HG03520 (cell line): ENCODE results near the gene ITPR1.

Source experiments
- ATAC-seq: cut with Tn5 transposase; IDR thresholded peaks from one replicate; pipeline ENCODE4 v1.9.1; 2021; ENCODE audit warnings: mild to moderate bottlenecking, moderate library complexity; ENCODE audit not compliant: unreplicated experiment

Gene ITPR1

GRCh38 chr3:4708230-4708629, 215.1 kb downstream of the ITPR1 start:
- no peak for ATAC-seq

- ATAC-seq: no peak
Measured at GRCh38 chr3:4709341-4709740, 216.2 kb downstream of the ITPR1 start.

- ATAC-seq: no peak
Measured at GRCh38 chr3:4710191-4710590, 217.0 kb downstream of the ITPR1 start.

- no peak for ATAC-seq
Measured at GRCh38 chr3:4711680-4711992, 218.5 kb downstream of the ITPR1 start.

GRCh38 chr3:4712109-4712508, 219.0 kb downstream of the ITPR1 start:
- ATAC-seq: no peak

GRCh38 chr3:4714045-4714444, 220.9 kb downstream of the ITPR1 start:
- ATAC-seq: no peak

- ATAC-seq: no peak
Measured at GRCh38 chr3:4716266-4716665, 223.1 kb downstream of the ITPR1 start.

- no peak for ATAC-seq
Measured at GRCh38 chr3:4716706-4717362, 223.7 kb downstream of the ITPR1 start.

GRCh38 chr3:4717363-4717740, 224.2 kb downstream of the ITPR1 start:
- ATAC-seq: no peak

GRCh38 chr3:4718179-4718736, 225.1 kb downstream of the ITPR1 start:
- no peak for ATAC-seq

- no peak for ATAC-seq
Measured at GRCh38 chr3:4719046-4719501, 225.9 kb downstream of the ITPR1 start.

GRCh38 chr3:4720316-4721075, 227.3 kb downstream of the ITPR1 start:
- no peak for ATAC-seq

GRCh38 chr3:4721511-4721911, 228.4 kb downstream of the ITPR1 start:
- no peak for ATAC-seq

- no peak for ATAC-seq
Measured at GRCh38 chr3:4722103-4722502, 229.0 kb downstream of the ITPR1 start.

- ATAC-seq: no peak
Measured at GRCh38 chr3:4724051-4724629, 231.0 kb downstream of the ITPR1 start.

- ATAC-seq: no peak
Measured at GRCh38 chr3:4726549-4726948, 233.4 kb downstream of the ITPR1 start.

GRCh38 chr3:4729061-4729973, 236.2 kb downstream of the ITPR1 start:
- ATAC-seq: no peak

- ATAC-seq: no peak
Measured at GRCh38 chr3:4730719-4731118, 237.6 kb downstream of the ITPR1 start.

- ATAC-seq: no peak
Measured at GRCh38 chr3:4731543-4732111, 238.5 kb downstream of the ITPR1 start.

GRCh38 chr3:4732925-4733324, 239.8 kb downstream of the ITPR1 start:
- ATAC-seq: no peak

- no peak for ATAC-seq
Measured at GRCh38 chr3:4734454-4734853, 241.3 kb downstream of the ITPR1 start.
